Measurements from ENCODE around the gene SFMBT2. TPM values are rescaled to one million over a fixed set of nuclear protein-coding genes. Genes with fewer than 3 reads are reported as not detected.

The SFMBT2 gene
- total RNA-seq, 4 donors from 2014 or later: 2.6 to 26.4 (median 4.5) TPM

GRCh38 chr10:7205656-7206055 lies 205.2 kb downstream of the SFMBT2 start:
- Histone ChIP-seq H3K27me3 (no peaks in the 10 kb centered on the region), H3K4me3 (no peak overlapping the region), H3K9me3 (no peaks in the 10 kb centered on the region), H3K36me3 (peaks cover 0 to 5% (median 0%) of the 10 kb centered on the region in 3 donors), H3K27ac (no peak overlapping the region), H3K4me1 (no peaks in the 10 kb centered on the region)
- TF ChIP-seq POLR2A (IDR thresholded peaks at IDR 0.05) (no peak), CTCF (IDR thresholded peaks at IDR 0.05) (no peak)
- DNase-seq: no peak

GRCh38 chr10:7202793-7203355 lies 208.0 kb downstream of the SFMBT2 start:
- no peak overlapping the region for H3K27ac ChIP-seq
- no peaks in the 10 kb centered on the region for H3K4me1 ChIP-seq
- peaks cover 0 to 7% (median 0%) of the 10 kb centered on the region in 3 donors for H3K36me3 ChIP-seq
- H3K4me3 ChIP-seq: no peak overlapping the region
- H3K27me3 ChIP-seq: no peaks in the 10 kb centered on the region
- TF ChIP-seq POLR2A (IDR thresholded peaks at IDR 0.05): no peak
- TF ChIP-seq CTCF (IDR thresholded peaks at IDR 0.05): no peak
- no peaks in the 10 kb centered on the region for H3K9me3 ChIP-seq
- DNase-seq: no peak

GRCh38 chr10:7199152-7199760 lies 211.6 kb downstream of the SFMBT2 start:
- Histone ChIP-seq H3K36me3 (peaks cover 0 to 27% (median 0%) of the 10 kb centered on the region in 3 donors), H3K4me1 (no peaks in the 10 kb centered on the region), H3K4me3 (no peak overlapping the region), H3K27ac (no peak overlapping the region), H3K9me3 (peaks cover 0 to 8% (median 0%) of the 10 kb centered on the region in 4 donors), H3K27me3 (no peaks in the 10 kb centered on the region)
- DNase-seq: no peak
- TF ChIP-seq POLR2A (IDR thresholded peaks at IDR 0.05) (no peak), CTCF (IDR thresholded peaks at IDR 0.05) (no peak)

- TF ChIP-seq POLR2A (IDR thresholded peaks at IDR 0.05) (no peak), CTCF (IDR thresholded peaks at IDR 0.05) (no peak)
- no peak for DNase-seq
- peaks cover 0 to 5% (median 0%) of the 10 kb centered on the region in 4 donors for H3K4me1 ChIP-seq
- H3K27me3 ChIP-seq: no peaks in the 10 kb centered on the region
- no peak overlapping the region for H3K4me3 ChIP-seq
- peaks cover 0 to 27% (median 0%) of the 10 kb centered on the region in 3 donors for H3K36me3 ChIP-seq
- no peak overlapping the region for H3K27ac ChIP-seq
- peaks cover 0 to 9% (median 0%) of the 10 kb centered on the region in 4 donors for H3K9me3 ChIP-seq
These were observed 214.6 kb downstream of the SFMBT2 start for GRCh38 chr10:7196284-7196683.

GRCh38 chr10:7195118-7195517 lies 215.7 kb downstream of the SFMBT2 start:
- Histone ChIP-seq H3K9me3 (peaks cover 0 to 9% (median 0%) of the 10 kb centered on the region in 4 donors), H3K27me3 (no peaks in the 10 kb centered on the region), H3K36me3 (peaks cover 0 to 27% (median 0%) of the 10 kb centered on the region in 3 donors), H3K4me3 (no peak overlapping the region), H3K27ac (no peak overlapping the region), H3K4me1 (peaks cover 0 to 5% (median 0%) of the 10 kb centered on the region in 4 donors)
- DNase-seq: no peak
- no peak for TF ChIP-seq CTCF (IDR thresholded peaks at IDR 0.05)
